ENCODE measurements around the gene RNU1-1.
"Not testable (repeated sequence)": the region's sequence is repeated elsewhere in the genome, so short reads cannot be mapped to it uniquely, and the experiment has no call there.

The RNU1-1 gene

DNA sequence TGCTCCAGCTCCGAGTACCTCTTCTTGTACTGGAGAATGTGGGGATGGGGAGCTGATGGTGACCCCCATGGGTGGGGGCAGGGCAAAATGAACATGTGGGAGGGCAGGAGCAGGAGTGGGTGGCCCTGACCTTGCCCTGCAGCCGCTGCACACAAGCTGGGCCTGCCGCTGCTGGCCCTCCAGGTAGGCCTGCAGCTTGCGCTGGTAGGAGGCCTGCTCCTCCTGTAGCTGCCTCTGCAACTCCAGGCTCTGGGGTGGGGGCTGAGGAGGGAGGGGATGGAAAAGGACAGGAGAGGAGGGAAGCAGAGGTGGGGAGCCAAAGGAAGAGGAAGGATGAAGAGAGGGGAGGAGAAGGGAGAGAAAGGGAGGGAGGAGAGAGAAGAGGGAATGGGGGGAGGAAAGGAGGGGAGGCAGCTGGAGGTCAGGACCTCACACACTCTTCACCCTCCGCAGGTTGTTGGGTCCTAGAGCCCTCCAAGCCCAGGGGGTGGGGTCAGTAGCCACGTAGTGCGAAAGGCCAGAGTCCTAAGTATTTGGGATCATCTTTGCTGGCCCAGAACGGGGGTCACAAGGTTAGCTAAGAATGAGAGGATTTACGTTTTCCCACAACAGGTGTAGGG, 22.9 kb downstream of the RNU1-1 start:
- no peak for FAIRE-seq

DNA sequence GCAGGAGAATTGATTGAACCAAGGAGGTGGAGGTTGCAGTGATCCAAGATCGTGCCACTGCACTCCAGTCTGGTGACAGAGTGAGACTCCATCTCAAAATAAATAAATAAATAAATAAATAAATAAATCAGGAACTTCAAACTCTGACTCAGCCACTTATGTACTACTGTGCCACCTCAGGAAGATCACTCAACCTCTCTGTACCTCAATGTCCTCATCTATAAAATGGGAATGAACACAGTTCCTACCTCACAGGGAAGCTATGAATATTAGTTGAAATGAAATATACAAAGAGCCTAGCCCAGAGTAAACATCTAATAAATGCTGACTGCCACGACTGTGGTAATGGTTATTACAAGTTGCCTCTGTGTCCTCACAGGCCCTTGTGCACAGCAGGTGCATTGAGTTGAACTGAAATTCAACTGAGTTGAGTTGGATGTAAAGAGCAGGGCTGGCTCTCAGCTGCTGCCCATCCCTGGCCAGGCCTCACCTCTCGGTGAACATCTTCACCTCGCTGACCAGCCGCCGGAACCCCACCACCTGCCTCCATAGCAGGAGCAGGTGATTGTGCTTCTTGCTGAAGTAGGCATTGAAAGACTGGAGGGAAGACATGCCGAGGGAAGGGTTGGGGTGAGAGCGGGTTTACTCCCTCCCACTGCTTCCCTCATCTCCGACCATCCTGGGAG, 24.7 kb downstream of the RNU1-1 start:
- FAIRE-seq = not testable (repeated sequence)

DNA sequence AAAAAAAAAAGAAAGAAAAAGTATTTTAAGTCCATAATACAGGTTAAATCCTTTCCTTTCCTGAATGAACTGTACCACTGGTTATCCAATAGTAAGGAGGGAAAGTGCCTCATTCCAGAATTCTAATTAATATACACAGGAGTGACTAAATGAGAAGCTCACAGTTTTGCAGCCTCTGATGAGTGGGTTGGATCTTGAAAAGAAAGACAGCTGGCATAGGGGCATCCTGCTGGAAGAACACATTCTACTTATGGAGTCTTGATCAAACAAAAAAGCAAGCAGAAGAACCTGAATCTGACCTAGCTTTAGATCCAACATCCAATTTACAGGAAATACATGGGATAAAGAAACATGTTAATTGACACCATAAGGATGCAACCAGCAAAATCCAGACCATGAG, 27.1 kb downstream of the RNU1-1 start:
- FAIRE-seq = not testable (repeated sequence)

DNA sequence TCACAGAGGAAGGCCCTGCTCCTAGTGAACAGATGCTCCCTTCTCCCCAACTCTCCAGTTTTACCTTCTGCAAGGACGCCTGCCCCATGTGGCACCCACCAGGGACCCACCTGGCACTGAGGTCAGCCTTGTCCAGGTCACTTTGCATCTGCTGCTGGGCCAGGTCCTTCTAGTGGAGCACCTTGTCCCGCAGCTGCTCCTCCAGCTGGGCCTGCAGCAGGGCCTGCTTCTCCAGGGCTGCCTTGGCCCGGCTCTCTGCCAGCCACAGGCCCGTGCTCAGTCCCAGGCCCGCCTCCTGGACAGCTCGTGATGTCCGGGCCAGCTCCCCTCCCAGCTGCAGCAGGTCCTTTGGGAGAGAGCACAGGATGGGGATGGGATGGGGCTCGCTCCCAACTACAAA, 27.8 kb downstream of the RNU1-1 start:
- FAIRE-seq = not testable (repeated sequence)

DNA sequence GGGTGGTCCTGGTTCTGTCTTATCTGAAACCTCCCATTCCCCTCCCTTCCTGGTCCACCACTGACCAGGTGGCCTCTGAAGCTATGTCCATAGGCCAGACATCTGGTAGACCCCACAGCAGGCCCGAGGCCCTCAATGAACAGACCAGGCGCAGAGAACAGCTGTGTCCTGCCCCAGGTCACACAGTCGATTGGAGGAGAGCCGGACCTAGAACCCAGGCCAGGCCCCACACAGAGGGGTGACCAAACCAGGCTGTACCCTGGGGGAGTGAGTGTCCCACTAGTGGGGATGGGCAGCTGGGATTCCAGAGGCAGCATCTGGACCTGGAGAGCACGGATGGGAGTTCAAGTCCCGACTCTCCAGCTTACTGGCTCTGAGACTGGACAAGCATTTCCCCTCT, 29.2 kb downstream of the RNU1-1 start:
- no peak for FAIRE-seq

DNA sequence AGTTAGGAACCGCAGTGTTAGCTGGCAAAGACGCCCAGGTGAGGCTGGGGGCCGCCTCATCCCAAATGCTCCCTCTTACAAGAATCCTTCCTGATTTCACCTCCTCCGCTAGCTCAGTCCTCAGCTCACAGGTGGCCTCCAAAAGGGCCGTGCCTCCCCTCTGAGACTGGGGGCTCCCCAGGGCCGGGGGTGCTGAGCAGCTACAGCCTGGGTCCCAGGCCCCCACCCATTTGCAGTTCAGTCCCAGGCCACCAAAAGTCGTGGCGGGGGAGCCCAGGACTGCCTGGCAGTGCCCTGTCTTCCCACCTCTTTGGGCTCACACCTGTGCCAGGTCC, 29.6 kb downstream of the RNU1-1 start:
- no peak for FAIRE-seq

DNA sequence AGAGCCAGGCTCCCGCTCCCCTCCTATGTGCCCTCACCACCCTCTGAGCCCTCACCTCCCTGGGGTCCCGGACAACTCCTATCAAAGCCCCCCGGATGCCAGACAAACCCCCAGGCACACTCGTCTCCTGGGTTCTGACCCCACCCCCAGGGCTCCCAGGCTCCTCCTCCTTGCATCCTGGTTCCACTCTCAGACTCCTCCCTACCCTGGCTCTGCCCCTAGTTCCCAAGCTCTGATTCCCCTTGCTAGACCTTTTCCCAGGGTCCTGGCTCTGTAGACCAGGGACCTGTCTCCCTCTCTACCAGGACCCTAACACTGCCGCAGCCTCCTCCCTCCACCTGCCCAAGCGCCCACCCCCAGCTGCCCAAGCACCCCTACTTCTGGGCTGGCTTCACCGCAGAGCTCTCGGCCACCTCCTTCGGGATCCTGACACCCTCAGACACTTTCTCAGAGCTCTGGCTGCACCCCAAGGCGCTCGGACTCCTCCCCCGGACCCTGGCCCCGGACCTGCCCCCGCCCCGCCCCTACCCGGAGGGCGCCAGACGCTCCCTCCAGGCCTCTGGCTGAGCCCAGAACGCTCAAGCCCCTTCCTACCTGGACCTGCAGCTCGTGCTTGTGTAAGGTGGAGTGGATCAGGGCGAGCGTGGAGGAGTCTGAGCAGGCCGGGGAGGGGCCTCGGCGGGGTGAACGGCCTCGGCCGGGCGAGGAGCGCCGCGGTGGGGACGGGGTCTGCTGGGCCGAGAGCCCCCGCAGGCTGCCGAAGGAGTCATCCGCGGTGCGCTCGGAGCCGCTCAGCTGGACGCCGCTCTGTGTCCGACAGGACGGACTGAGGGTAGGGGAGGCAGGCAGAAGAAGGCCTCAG, 30.2 kb downstream of the RNU1-1 start:
- not testable (repeated sequence) for FAIRE-seq

DNA sequence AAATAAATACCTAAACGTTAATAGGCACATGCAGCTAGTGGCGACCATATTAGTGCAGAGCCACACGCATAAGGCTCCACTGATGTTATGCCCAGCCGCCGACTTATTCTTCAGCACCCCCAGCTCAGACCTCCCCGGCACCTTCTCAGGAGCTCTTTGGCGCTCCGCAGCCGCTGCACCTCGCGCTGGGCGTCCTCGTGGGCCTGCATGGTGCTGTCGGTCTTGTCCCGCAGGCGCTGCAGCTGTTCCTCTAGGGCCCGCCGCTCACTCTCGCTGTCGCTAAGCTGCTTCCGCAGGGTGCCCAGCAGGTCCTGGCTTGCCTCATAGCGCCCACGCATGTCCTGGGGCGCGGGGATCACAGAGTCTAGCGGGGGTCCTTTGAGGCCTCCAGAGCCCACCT, 30.9 kb downstream of the RNU1-1 start:
- not testable (repeated sequence) for FAIRE-seq

DNA sequence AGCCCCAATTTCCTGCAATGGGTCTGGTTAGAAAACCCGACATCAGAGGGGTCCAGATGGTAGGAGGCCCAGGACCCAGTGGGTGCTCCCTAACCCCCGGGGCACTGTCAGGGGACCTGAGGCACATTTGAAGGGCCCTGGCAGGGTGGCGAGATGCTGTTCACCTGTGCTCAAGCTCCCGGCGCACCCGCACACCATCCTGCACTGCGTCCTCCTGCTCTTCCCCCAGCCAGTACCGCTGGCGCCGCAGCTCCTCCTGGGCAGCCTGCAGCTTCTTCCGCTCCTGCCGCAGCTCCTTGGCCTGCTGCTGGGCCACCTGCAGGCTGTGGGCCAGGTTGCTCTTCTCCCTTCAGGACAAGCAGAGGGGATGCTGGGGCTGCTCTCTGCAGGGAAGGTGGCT, 36.0 kb downstream of the RNU1-1 start:
- FAIRE-seq = no peak

DNA sequence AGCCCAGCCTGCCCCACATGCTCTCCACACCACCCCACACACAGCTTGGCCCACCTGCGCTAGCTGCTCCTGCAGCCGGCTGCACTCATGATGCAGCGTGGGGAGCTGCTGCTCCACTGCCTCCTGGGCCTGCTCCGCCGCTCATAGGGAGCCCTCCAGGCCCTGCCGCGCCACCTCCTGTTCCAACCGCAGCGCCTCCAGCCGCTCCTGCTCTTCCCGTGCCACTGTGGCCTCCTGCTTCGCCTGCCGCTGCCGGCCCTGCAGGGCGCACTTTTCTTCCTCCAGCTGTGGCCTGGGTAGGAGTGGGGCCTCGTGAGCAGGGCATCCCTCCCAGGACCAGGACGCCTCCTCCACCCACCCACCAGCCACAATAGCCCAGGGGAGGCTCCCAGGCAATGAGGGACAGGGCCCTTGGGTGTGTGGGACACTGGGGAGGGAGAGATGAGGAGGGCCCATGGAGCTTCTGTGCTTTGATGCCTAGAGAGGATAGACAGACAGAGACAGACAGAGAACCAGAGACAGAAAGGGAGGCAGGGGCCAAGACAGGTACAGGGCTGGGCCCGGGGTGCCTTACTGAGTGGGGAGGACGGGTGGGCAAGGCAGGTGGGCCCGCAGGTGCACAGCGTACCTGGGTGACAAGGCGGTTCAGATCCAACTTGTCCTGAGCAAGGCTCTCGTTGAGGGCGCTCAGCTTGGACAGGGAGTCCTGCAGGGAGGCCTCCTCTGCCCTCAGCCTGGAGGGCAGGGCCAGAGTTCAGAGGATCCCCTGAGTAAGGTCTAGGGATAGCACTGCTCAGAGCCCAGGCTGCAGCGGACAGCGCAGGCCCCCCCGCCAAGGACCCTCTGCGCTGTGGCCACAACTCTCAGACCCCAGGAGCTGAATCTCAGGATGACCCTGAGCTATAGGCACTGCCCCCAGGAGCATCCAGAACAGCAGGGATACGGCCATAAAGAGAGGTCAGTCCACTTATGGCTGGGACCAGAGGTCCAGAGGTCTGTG, 38.0 kb downstream of the RNU1-1 start:
- FAIRE-seq = not testable (repeated sequence)

DNA sequence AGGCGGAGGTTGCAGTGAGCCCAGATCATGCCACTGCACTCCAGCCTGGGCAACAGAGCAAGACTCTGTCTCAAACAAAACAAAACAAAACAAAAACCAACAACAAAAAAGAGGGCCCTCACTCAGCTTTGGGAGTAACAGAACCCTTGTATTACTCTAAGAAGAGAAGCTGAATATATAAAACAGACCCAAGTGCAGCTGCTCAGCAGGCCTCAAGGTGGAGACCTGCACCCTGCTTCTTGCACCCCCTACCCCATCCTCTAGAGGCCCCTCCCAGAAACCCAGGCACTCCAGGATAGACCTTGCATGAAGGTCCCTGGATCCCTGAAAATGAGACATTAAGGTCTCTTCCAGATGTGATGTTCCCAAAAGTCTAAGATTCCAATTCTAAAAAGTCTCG, 39.2 kb downstream of the RNU1-1 start:
- FAIRE-seq = not testable (repeated sequence)

DNA sequence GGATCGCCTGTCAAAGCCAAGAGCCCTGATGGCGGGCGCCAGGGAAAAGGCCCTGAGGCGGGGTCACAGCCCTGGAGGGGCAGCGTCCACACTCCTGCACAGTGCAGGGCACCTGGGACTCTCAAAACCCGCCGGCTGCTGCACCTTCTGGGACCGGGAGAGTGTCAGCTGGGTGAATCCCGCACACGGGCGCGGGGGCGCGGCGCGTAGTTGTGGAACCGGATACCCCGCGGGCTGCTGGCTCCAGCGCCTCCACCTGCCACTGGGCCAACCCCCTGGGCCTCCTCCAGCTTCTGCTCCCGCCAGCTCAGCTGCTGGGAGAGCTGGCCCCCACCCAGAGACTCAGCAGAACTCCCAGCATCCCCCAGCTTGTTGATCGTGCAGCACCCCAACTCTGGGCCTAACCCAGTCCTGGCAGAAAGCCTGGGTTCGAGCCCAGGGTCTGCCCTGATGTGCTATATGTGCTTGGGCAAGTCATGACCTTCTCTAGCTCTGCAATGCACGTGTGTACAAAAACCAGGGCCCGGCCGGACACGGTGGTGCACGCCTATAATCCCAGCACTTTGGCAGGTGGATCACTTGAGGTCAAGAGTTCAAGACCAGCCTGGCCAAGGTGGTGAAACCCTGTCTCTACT, 39.8 kb downstream of the RNU1-1 start:
- no peak for FAIRE-seq

DNA sequence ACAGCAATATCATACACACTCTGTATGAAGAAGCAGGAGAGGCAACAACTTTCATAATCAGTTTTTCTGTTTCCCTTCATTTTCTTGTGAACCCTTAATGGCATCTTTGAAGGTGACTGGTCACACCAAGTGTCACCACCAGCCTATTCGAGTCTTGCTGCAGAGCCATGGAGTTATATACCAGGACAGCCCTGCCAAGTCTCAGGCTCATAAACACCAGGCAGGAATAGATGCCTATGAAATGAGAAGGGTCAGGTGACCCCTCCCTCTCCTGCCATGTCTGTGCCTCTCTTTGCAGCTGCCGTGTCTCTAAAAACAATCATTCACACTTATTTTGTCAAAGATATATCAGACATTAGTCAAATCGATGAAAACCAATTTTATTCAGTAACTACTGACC, 45.5 kb downstream of the RNU1-1 start:
- no peak for FAIRE-seq

DNA sequence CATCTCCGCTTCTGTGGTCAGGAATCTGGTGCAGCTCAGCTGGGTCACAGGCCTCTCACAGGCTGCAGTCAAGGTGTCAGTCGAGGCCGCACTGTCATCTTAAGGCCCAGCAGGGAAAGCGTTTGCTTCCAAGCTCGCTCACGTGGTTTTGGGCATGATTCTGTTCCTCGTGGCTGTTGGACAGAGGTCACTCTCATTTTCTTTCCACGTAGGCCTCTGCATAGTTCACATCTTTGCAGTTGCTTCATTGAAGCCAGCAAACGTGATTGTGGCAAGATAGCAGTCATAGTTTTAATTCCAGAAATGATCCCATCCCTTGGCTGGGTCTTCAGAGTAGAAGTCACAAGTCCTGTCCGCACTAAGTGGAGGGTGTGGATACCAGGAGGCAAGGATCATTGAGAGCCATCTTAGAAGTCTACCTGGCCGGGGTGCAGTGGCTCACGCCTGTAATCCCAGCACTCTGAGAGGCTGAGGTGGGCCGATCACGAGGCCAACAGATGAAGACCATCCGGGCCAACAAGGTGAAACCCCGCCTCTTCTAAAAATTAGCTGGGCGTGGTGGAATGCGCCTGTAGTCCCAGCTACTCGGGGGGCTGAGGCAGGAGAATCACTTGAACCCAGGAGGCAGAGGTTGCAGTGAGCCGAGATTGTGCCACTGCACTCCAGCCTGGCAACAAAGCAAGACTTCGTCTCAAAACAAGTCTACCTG, 49.0 kb downstream of the RNU1-1 start:
- FAIRE-seq = no peak

Data from G401.6 (cell line).